SK-N-SH (cell line): ENCODE data around the gene CARM1. TPM values are rescaled to one million over a fixed set of nuclear protein-coding genes. Genes with fewer than 3 reads are reported as not detected.

Experiments
- CTCF ChIA-PET: fragments of 300-600, 350-600 bp; formaldehyde crosslinking; extraction: SDS; loops from one replicate; lab custom pipeline; 2021; lab: Yijun Ruan, JAX
- POLR2A ChIA-PET: fragments of 350-600 bp; sonication (Branson Sonifier 250); formaldehyde crosslinking; extraction: SDS; loops from one replicate; lab custom pipeline; 2020; ENCODE audit warnings: antibody characterized with exemption, inconsistent platforms; lab: Yijun Ruan, JAX
- DNase-seq: peaks from one replicate; pipeline ENCODE4 v3.0.0; 2012
- H2AFZ ChIP-seq: fragments of 200-600 bp; sonication (generic); 2 replicates; pipeline ENCODE4 v1.8.1; 2016; ENCODE audit warnings: antibody characterized with exemption, mild to moderate bottlenecking, low read depth
- H3F3A ChIP-seq: fragments of 200-600 bp; sonication (generic); replicated peaks from 2 replicates; pipeline ENCODE3; 2016; ENCODE audit warnings: antibody characterized with exemption, mild to moderate bottlenecking; ENCODE audit not compliant: insufficient read depth
- H3K27ac ChIP-seq, 2 experiments: fragments of 200-500 bp in 1 of 2; fragments of 200-600 bp in 1 of 2; sonication (Bioruptor generic) in 1 of 2; sonication (generic), shearing (Covaris generic) in 1 of 2; 2 replicates each; pipeline versions ENCODE4 v1.5.1 to v1.6.1; 2014 to 2016; ENCODE audit warnings: low read depth in 2 of 2, inconsistent platforms in 1 of 2, low read length in 1 of 2, mild to moderate bottlenecking in 1 of 2, mixed read lengths in 1 of 2
- H3K27me3 ChIP-seq: fragments of 200-600 bp; sonication (generic), shearing (Covaris generic); 2 replicates; pipeline ENCODE4 v1.6.1; 2016; ENCODE audit warnings: mixed run types; ENCODE audit not compliant: insufficient read depth
- H3K36me3 ChIP-seq, 2 experiments: fragments of 200-500 bp in 1 of 2; fragments of 200-600 bp in 1 of 2; sonication (Bioruptor generic) in 1 of 2; sonication (generic) in 1 of 2; replicated peaks in 1 of 2; 2 replicates each; pipeline versions ENCODE3 to v1.5.1; 2014 to 2016; ENCODE audit warnings: low read length in 1 of 2, mild to moderate bottlenecking in 1 of 2; ENCODE audit not compliant: insufficient read depth in 2 of 2, control insufficient read depth in 1 of 2
- H3K4me1 ChIP-seq, 2 experiments: fragments of 200-500 bp in 1 of 2; fragments of 200-600 bp in 1 of 2; sonication (Bioruptor generic) in 1 of 2; sonication (generic), shearing (Covaris generic) in 1 of 2; 2 replicates each; pipeline versions ENCODE4 v1.5.1 to v1.6.1; 2014 to 2016; ENCODE audit warnings: low read depth in 1 of 2, low read length in 1 of 2, mixed run types in 1 of 2; ENCODE audit not compliant: insufficient read depth in 2 of 2, control insufficient read depth in 1 of 2
- H3K4me2 ChIP-seq: fragments of 200-600 bp; sonication (generic), shearing (Covaris generic); 2 replicates; pipeline ENCODE4 v1.6.1; 2017; ENCODE audit warnings: mixed run types
- H3K4me3 ChIP-seq, 2 experiments: fragments of 200-500 bp in 1 of 2; fragments of 200-600 bp in 1 of 2; sonication (Bioruptor generic) in 1 of 2; sonication (generic), shearing (Covaris generic) in 1 of 2; 2 replicates each; pipeline versions ENCODE4 v1.5.1 to v1.8.1; 2014 to 2016; ENCODE audit warnings: low read depth in 2 of 2, inconsistent platforms in 1 of 2, low read length in 1 of 2, mild to moderate bottlenecking in 1 of 2, mixed read lengths in 1 of 2, moderate library complexity in 1 of 2
- H3K79me2 ChIP-seq: fragments of 200-600 bp; sonication (generic); 2 replicates; pipeline ENCODE4 v1.8.1; 2017; ENCODE audit warnings: mild to moderate bottlenecking; ENCODE audit not compliant: insufficient read depth
- H3K9ac ChIP-seq: fragments of 200-600 bp; sonication (generic); 2 replicates; pipeline ENCODE4 v1.6.1; 2017; ENCODE audit warnings: mixed run types
- H3K9me2 ChIP-seq: fragments of 200-600 bp; sonication (generic); 2 replicates; pipeline ENCODE4 v1.6.1; 2017; ENCODE audit warnings: mixed run types
- H3K9me3 ChIP-seq: fragments of 200-600 bp; sonication (generic); 2 replicates; pipeline ENCODE4 v1.6.1; 2017; ENCODE audit warnings: mixed run types, mild to moderate bottlenecking, moderate library complexity
- H4K20me1 ChIP-seq: fragments of 200-600 bp; sonication (generic); 2 replicates; pipeline ENCODE4 v1.6.1; 2017; ENCODE audit warnings: mild to moderate bottlenecking, mixed run types; ENCODE audit not compliant: insufficient read depth
- CTCF ChIP-seq: fragments of 200-600 bp; sonication (generic); IDR thresholded peaks from 2 replicates; pipeline ENCODE4 v1.6.1; 2017; ENCODE audit warnings: antibody characterized with exemption, mild to moderate bottlenecking, moderate library complexity
- EP300 ChIP-seq, 2 experiments: IDR thresholded peaks; 2 replicates each; pipeline versions ENCODE4 v1.4.0 to v1.6.1; 2012; ENCODE audit warnings: borderline replicate concordance in 1 of 2, low read depth in 1 of 2, low read length in 1 of 2
- GABPA ChIP-seq: IDR thresholded peaks from 2 replicates; pipeline ENCODE4 v1.4.0; 2012; ENCODE audit warnings: low read depth, mild to moderate bottlenecking
- GATA2 ChIP-seq: sonication (generic); formaldehyde crosslinking; IDR thresholded peaks from 2 replicates; pipeline ENCODE4 v1.5.0; 2020; ENCODE audit warnings: mild to moderate bottlenecking, missing genetic modification reagents
- IRF3 ChIP-seq: fragments of 150-350 bp; IDR thresholded peaks from 2 replicates; pipeline ENCODE4 v1.6.1; 2016; ENCODE audit warnings: mild to moderate bottlenecking, low read depth, low read length
- JUND ChIP-seq: IDR thresholded peaks from 2 replicates; pipeline ENCODE4 v1.4.0; 2012
- MAX ChIP-seq: IDR thresholded peaks from 2 replicates; pipeline ENCODE4 v1.4.0; 2012; ENCODE audit warnings: low read depth
- MXI1 ChIP-seq: IDR thresholded peaks from 2 replicates; pipeline ENCODE4 v1.6.1; 2012; ENCODE audit warnings: mild to moderate bottlenecking, low read depth, low read length, improper control_type of control experiment
- POLR2AphosphoS5 ChIP-seq: IDR thresholded peaks from 2 replicates; pipeline ENCODE4 v1.6.1; 2012; ENCODE audit warnings: low read depth, low read length
- REST ChIP-seq: IDR thresholded peaks from 2 replicates; pipeline ENCODE4 v1.6.1; 2012; ENCODE audit warnings: mild to moderate bottlenecking, low read depth, low read length, moderate library complexity
- RXRA ChIP-seq: IDR thresholded peaks from 2 replicates; pipeline ENCODE4 v1.4.0; 2012; ENCODE audit warnings: low read depth, mild to moderate bottlenecking, borderline replicate concordance
- SIN3A ChIP-seq: IDR thresholded peaks from 2 replicates; pipeline ENCODE4 v1.6.1; 2012; ENCODE audit warnings: low read depth, mild to moderate bottlenecking, low read length, moderate library complexity, borderline replicate concordance
- TAF1 ChIP-seq: IDR thresholded peaks from 2 replicates; pipeline ENCODE4 v1.6.1; 2012; ENCODE audit warnings: low read depth, mild to moderate bottlenecking, low read length, moderate library complexity, borderline replicate concordance
- TCF12 ChIP-seq: IDR thresholded peaks from 2 replicates; pipeline ENCODE4 v1.4.0; 2012
- WGBS: methylation state at CpG from one replicate; pipeline ENCODE4 v1.1.6; 2017; ENCODE audit warnings: low lambda C conversion rate; 5-methylcytosine and 5-hydroxymethylcytosine counted together
- polyA plus RNA-seq, 3 experiments: library from polyadenylated mRNA; depleted of rRNA; stranded (reverse); fragments of >200 nt; gene quantifications; 2 replicates each; pipeline ENCODE4 v1.2.3, GENCODE V29; 2012

Gene CARM1
- polyA plus RNA-seq, 1 of the 3 experiments (the other 2 are of a cell fraction), result 62.2 TPM

GRCh38 chr19:10866495-10866894 lies 4.9 kb upstream of the CARM1 start:
- no peaks in the 10 kb centered on the region for H3K27me3 ChIP-seq
- H3K9me3 ChIP-seq, result no peaks in the 10 kb centered on the region
- ChIA-PET POLR2A (interaction anchor here (2.0 kb wide), 1 partner anchor 31 kb away, joined by 4 read pairs; the partner anchor contains the start of gene TMED1), CTCF (interaction anchor here (1.0 to 8.1 kb wide), 7 partner anchors 8 to 171 kb away, joined by 3 to 146 read pairs (median 4); partner anchors contain the start of genes QTRT1 and TMED1)
- no peaks in the 10 kb centered on the region for H3K79me2 ChIP-seq
- peaks cover 3 to 4% of the 10 kb centered on the region in 2 experiments; a peak in 1 of 4 replicates for H3K4me1 ChIP-seq
- WGBS, result 94% methylated on average over 10 of the region's 10 CpGs
- H3K4me2 ChIP-seq, result no peak overlapping the region
- no peak overlapping the region for H3K4me3 ChIP-seq
- no peak overlapping the region for H3K27ac ChIP-seq
- H3F3A ChIP-seq, result peaks cover 3% of the 10 kb centered on the region
- no peaks in the 10 kb centered on the region for H4K20me1 ChIP-seq
- H3K9me2 ChIP-seq, result no peaks in the 10 kb centered on the region
- TF ChIP-seq MAX (no peak), POLR2AphosphoS5 (no peak), TAF1 (no peak), SIN3A (no peak), REST (no peak), RXRA (no peak), GATA2 (CRISPR knock-in tag) (no peak), EP300 (IDR thresholded peaks at IDR 0.05; ENCODE audit: borderline replicate concordance in 1 of 2, low read depth in 1 of 2, low read length in 1 of 2) (no peak), CTCF (no peak)
- H3K36me3 ChIP-seq, result no peaks in the 10 kb centered on the region
- H2AFZ ChIP-seq, result no peak overlapping the region
- H3K9ac ChIP-seq, result no peak overlapping the region
- DNase-seq, result no peak

GRCh38 chr19:10868872-10869547 lies 2.3 kb upstream of the CARM1 start:
- DNase-seq, result no peak
- H3F3A ChIP-seq, result peaks cover 9% of the 10 kb centered on the region
- no peak overlapping the region for H3K9ac ChIP-seq
- H3K79me2 ChIP-seq, result peaks cover 24% of the 10 kb centered on the region
- no peak overlapping the region for H3K4me2 ChIP-seq
- no peaks in the 10 kb centered on the region for H3K9me2 ChIP-seq
- no peaks in the 10 kb centered on the region for H3K36me3 ChIP-seq
- CTCF ChIA-PET, result interaction anchor here (0.8 to 1.6 kb wide), 5 partner anchors 11 to 168 kb away, joined by 3 to 5 read pairs (median 3); partner anchors contain the start of genes DNM2, QTRT1 and TMED1
- 83% methylated on average over 10 of the region's 10 CpGs for WGBS
- H3K9me3 ChIP-seq, result no peaks in the 10 kb centered on the region
- peaks cover 8 to 10% of the 10 kb centered on the region in 2 experiments; a peak in 1 of 4 replicates for H3K4me1 ChIP-seq
- no peak overlapping the region for H2AFZ ChIP-seq
- POLR2A ChIA-PET, result no interaction called here
- H3K4me3 ChIP-seq, result no peak overlapping the region
- H3K27me3 ChIP-seq, result no peaks in the 10 kb centered on the region
- H4K20me1 ChIP-seq, result no peaks in the 10 kb centered on the region; the same call in 1 of the 2 replicates
- H3K27ac ChIP-seq, result no peak overlapping the region
- no peak for TF ChIP-seq JUND
- no peak for TF ChIP-seq MXI1
- no peak for TF ChIP-seq CTCF
- no peak for TF ChIP-seq GABPA
- no peak for TF ChIP-seq TCF12
- TF ChIP-seq IRF3, result no peak
